Heart left ventricle (tissue), 16 donors: ENCODE results near the gene GHR. TPM values are rescaled to one million over a fixed set of nuclear protein-coding genes. Genes with fewer than 3 reads are reported as not detected.

Experiments
- ATAC-seq, 4 donors: fragments of 200-7000 bp; cut with Tn5 transposase; one replicate each; pipeline ENCODE4 v1.9.1; 2020 to 2022; ENCODE audit warnings: moderate library complexity in 4 of 4, mild to moderate bottlenecking in 3 of 4, moderate number of reproducible peaks in 1 of 4
- DNase-seq, 5 donors: peaks; one replicate each; pipeline ENCODE4 v3.0.0-alpha.2; 2020
- H3K27ac ChIP-seq, 12 donors: fragments of 200-600 bp; sonication (generic) in 4 of 12; one replicate each; pipeline versions ENCODE4 v1.5.0 to v1.8.0; 2016 to 2022; ENCODE audit warnings: mild to moderate bottlenecking in 2 of 12
- H3K27me3 ChIP-seq, 9 donors: fragments of 200-600 bp; sonication (generic) in 2 of 9; one replicate each; pipeline versions ENCODE4 v1.5.1 to v1.8.0; 2016 to 2022; ENCODE audit warnings: mild to moderate bottlenecking in 3 of 9
- H3K36me3 ChIP-seq, 9 donors: fragments of 200-600 bp; sonication (generic) in 2 of 9; one replicate each; pipeline versions ENCODE4 v1.5.0 to v1.8.0; 2018 to 2022; ENCODE audit warnings: mild to moderate bottlenecking in 2 of 9
- H3K4me1 ChIP-seq, 12 donors: fragments of 200-600 bp; sonication (generic) in 4 of 12; one replicate each; pipeline versions ENCODE4 v1.5.0 to v1.8.0; 2016 to 2022; ENCODE audit warnings: mild to moderate bottlenecking in 3 of 12
- H3K4me3 ChIP-seq, 12 donors: fragments of 200-600 bp; sonication (generic) in 4 of 12; one replicate each; pipeline versions ENCODE4 v1.5.0 to v1.8.0; 2017 to 2022; ENCODE audit warnings: mild to moderate bottlenecking in 9 of 12, moderate library complexity in 4 of 12
- H3K9me3 ChIP-seq, 12 donors: fragments of 200-600 bp; sonication (generic) in 4 of 12; one replicate each; pipeline versions ENCODE4 v1.5.0 to v1.8.0; 2016 to 2022; ENCODE audit warnings: mild to moderate bottlenecking in 1 of 12
- POLR2A ChIP-seq, 2 donors: fragments of 450-650 bp; IDR thresholded peaks; one replicate each; pipeline ENCODE4 v1.6.1; 2017; ENCODE audit warnings: antibody characterized with exemption in 2 of 2, mild to moderate bottlenecking in 2 of 2, moderate library complexity in 2 of 2
- WGBS, 4 donors: extraction: QIAGEN DNeasy Blood & Tissue Kit in 2 of 4; methylation state at CpG; one replicate each; pipeline versions ENCODE4 v1.1.5 to v1.1.7; 2013 to 2018; 5-methylcytosine and 5-hydroxymethylcytosine counted together
- intact Hi-C, 10 donors: fragments of 100-400 bp; cut with DNase I; formaldehyde crosslinking; loops; one replicate each; pipeline versions ENCODE4 v1.11.1 to v1.14.2; 2022
- polyA plus RNA-seq, 2 donors: library from polyadenylated mRNA; stranded (reverse); fragments of 200-250 nt; gene quantifications; one replicate each; pipeline ENCODE4 v1.2.3, GENCODE V29; 2013
- total RNA-seq, 9 donors: library from RNA; depleted of rRNA in 2 of 9; stranded (reverse); fragments of >200 nt in 2 of 9; fragmentation: NEBNext Ultra II Directional in 3 of 9; extraction: Animal tissue kit (Norgen Biotek cat#: 25700) in 3 of 9; gene quantifications; one replicate each; pipeline versions ENCODE4 v1.1.0 to v1.2.4, GENCODE V29; 2016 to 2023
- TF ChIP-seq, protein P1 (sequence below), 12 donors: fragments of 200-600 bp; sonication (generic) in 4 of 12; IDR thresholded peaks; one replicate each; pipeline versions ENCODE4 v1.5.0 to v1.8.0; 2018 to 2022; ENCODE audit warnings: antibody characterized with exemption in 12 of 12, mild to moderate bottlenecking in 5 of 12
- donor health status: ischemic (EF 13 %, LVEDD 7.1; RV severe dilation, severe dysfunction).
- donor health status: healthy with polysubstance abuse.
- donor health status: DM: no; HTN: yes; CAD: no.
- donor health status: DM: no; HTN: no; CAD: no.
- donor health status: ischemic (EF 25% LVEDD 6.9; RV normal size, moderate dysfunction).
- donor health status: ischemic (EF 25% LVEDD 5.7; RV mildly dilated, moderate dysfunction).
- donor health status: healthy.
- donor health status: DM: yes; HTN: yes; CAD: no.
- donor health status: ischemic (EF 35%, LVEDD 5.7; RV mildly dilated, moderate dysfunction).
- donor health status: nonischemic (EF 11% LVEDD 7.7; RV severe dilation, severe dysfunction).
- donor health status: DM: yes; HTN: yes; CAD: no.
- donor health status: PGD.
- donor health status: ischemic (EF 29% LVEDD 5.4; RV normal size, mild dysfunction).
- donor health status: nonischemic (EF 23%, LVEDD 6.1; RV moderate dilation, normal function).

GHR gene
- total and polyA plus RNA-seq, 11 donors: 3.4 to 23.2 (median 11.3) TPM

GRCh38 chr5:42434047-42434724 is 10.9 kb downstream of the GHR start:
- H3K27me3 ChIP-seq: no peaks in the 10 kb centered on the region
- H3K4me1 ChIP-seq: peaks cover 0 to 28% (median 2%) of the 10 kb centered on the region in 12 donors
- intact Hi-C loops: no loop called here
- no peak overlapping the region for H3K4me3 ChIP-seq
- no peaks in the 10 kb centered on the region for H3K9me3 ChIP-seq
- H3K27ac ChIP-seq: no peak overlapping the region
- ATAC-seq (peak in 1 of 4 donors; percentile 31), DNase-seq (no peak)
- TF ChIP-seq, protein P1, sequence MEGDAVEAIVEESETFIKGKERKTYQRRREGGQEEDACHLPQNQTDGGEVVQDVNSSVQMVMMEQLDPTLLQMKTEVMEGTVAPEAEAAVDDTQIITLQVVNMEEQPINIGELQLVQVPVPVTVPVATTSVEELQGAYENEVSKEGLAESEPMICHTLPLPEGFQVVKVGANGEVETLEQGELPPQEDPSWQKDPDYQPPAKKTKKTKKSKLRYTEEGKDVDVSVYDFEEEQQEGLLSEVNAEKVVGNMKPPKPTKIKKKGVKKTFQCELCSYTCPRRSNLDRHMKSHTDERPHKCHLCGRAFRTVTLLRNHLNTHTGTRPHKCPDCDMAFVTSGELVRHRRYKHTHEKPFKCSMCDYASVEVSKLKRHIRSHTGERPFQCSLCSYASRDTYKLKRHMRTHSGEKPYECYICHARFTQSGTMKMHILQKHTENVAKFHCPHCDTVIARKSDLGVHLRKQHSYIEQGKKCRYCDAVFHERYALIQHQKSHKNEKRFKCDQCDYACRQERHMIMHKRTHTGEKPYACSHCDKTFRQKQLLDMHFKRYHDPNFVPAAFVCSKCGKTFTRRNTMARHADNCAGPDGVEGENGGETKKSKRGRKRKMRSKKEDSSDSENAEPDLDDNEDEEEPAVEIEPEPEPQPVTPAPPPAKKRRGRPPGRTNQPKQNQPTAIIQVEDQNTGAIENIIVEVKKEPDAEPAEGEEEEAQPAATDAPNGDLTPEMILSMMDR (IDR thresholded peaks at IDR 0.05): no peak
- H3K36me3 ChIP-seq: no peaks in the 10 kb centered on the region

DNA sequence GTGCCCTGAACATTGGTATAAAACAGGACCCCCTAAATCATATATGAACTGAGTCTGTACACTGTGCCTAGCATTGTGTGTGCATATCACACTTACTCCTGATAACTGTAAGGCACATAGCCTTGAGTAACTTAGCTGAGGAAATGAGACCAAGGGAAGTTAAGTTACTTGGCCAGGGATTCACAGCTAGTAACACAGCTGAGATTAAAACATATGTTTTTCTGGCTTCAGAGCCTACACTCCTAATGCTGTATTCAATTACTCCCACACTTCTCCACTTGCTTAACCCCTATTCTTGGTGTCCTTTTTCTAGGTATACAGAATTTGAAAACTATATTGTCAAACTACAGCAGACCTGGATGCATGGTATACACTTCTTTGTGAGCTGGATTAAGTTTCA is 12.8 kb downstream of the GHR start:
- DNase-seq (no peak), ATAC-seq (no peak)
- Histone ChIP-seq H3K27me3 (no peaks in the 10 kb centered on the region), H3K4me1 (peaks cover 0 to 26% (median 2%) of the 10 kb centered on the region in 12 donors), H3K9me3 (no peaks in the 10 kb centered on the region), H3K27ac (no peak overlapping the region), H3K4me3 (no peak overlapping the region), H3K36me3 (no peaks in the 10 kb centered on the region)
- TF ChIP-seq POLR2A (IDR thresholded peaks at IDR 0.05): no peak
- TF ChIP-seq, protein P1 (IDR thresholded peaks at IDR 0.05): no peak
- intact Hi-C loops: no loop called here

DNA sequence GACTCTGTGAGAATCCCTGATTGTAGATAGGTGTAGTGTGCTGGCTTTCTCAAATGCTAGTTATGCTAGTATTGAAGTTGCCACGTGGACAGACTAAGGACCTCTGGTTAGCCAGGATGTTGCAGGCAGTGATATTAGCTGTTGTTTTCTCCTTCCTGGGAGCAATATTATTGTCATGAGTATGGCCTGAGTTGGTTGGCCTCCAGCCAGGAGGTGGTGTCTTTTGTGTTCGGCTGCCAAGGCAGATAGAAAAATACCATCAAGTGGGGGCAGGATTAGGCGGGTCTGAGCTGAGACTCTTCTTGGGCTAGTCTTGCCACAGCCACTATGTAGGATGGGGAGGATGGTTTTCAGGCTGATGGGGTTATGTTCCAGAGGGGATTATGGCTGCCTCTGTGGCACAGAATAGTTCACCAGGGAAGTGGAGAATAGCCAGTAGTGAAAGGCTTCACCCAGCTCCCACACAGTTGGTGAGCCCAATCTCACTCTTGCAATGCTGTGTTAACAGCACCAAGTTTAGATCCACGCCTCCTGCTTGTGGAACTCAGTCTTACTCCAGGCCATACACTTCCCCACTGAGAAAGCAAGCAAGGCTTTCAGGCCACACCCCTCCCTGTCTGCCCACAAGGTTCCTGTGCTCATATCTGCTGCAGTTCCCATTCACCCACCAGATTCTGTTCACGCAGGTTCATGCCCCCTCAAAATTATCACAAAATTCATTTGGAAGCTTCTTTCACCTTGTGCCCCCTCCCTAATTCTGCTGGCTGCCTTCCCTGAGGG is 31.2 kb downstream of the GHR start:
- H3K27me3 ChIP-seq: no peaks in the 10 kb centered on the region
- TF ChIP-seq POLR2A (IDR thresholded peaks at IDR 0.05): no peak
- TF ChIP-seq, protein P1 (IDR thresholded peaks at IDR 0.05): no peak
- H3K36me3 ChIP-seq: no peaks in the 10 kb centered on the region
- H3K4me3 ChIP-seq: no peak overlapping the region
- no peak overlapping the region for H3K27ac ChIP-seq
- peak in 2 of 4 donors; percentile 16 to 34 for ATAC-seq
- peaks cover 0 to 13% (median 5%) of the 10 kb centered on the region in 12 donors for H3K4me1 ChIP-seq
- H3K9me3 ChIP-seq: peaks cover 0 to 17% (median 3%) of the 10 kb centered on the region in 12 donors
- DNase-seq: peak in 2 of 5 donors; percentile 40 to 61
- WGBS, 4 donors: 64 to 75% (median 69%) methylated on average over 5 of the region's 5 CpGs
- intact Hi-C loops: loop anchor here in 1 of 10 donors (5.0 kb wide), 1 partner anchor 38 kb away; no protein-coding TSS in a partner anchor

GRCh38 chr5:42461033-42461432 is 37.8 kb downstream of the GHR start:
- 80 to 89% (median 84%) methylated on average over 1 of the region's 1 CpG for WGBS, 4 donors
- intact Hi-C loops: no loop called here

More at GRCh38 chr5:42461033-42461432, 37.8 kb downstream of the GHR start:
- peaks cover 0 to 16% (median 2%) of the 10 kb centered on the region in 12 donors for H3K4me1 ChIP-seq
- no peaks in the 10 kb centered on the region for H3K36me3 ChIP-seq
- H3K27me3 ChIP-seq: no peaks in the 10 kb centered on the region
- no peak overlapping the region for H3K4me3 ChIP-seq
- TF ChIP-seq POLR2A (IDR thresholded peaks at IDR 0.05): no peak
- TF ChIP-seq, protein P1 (IDR thresholded peaks at IDR 0.05): no peak
- no peak overlapping the region for H3K27ac ChIP-seq
- no peak for ATAC-seq
- no peaks in the 10 kb centered on the region for H3K9me3 ChIP-seq
- DNase-seq: no peak
